ENCODE measurements around the gene CRNKL1.

DNA sequence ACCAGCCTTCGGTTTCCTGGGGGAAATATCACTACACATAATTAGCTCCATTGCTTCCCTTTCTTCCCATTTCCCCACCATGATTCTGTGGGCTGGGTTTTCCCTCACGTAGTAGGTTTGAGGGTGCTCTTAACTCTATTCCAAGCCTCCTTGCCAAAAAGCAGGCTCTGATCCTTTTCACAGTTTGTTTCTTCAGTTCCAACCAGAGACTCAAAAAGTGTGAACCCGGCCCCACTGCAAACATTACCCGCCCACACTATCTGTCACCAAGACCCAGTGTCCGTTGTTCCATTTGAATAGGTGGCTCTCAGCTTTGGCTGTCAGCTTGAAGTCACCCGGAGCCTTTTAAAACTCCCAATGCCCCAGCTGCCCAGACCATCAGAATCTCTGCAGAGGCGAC lies 46.9 kb downstream of the CRNKL1 start:
- no peak for TF ChIP-seq SRF (IDR thresholded peaks at IDR 0.05; ENCODE audit: low read depth)
- TF ChIP-seq RAD21 (IDR thresholded peaks at IDR 0.05; ENCODE audit: low read depth) = no peak
- TF ChIP-seq ZFX (IDR thresholded peaks at IDR 0.05) = no peak
- TF ChIP-seq, protein P1, sequence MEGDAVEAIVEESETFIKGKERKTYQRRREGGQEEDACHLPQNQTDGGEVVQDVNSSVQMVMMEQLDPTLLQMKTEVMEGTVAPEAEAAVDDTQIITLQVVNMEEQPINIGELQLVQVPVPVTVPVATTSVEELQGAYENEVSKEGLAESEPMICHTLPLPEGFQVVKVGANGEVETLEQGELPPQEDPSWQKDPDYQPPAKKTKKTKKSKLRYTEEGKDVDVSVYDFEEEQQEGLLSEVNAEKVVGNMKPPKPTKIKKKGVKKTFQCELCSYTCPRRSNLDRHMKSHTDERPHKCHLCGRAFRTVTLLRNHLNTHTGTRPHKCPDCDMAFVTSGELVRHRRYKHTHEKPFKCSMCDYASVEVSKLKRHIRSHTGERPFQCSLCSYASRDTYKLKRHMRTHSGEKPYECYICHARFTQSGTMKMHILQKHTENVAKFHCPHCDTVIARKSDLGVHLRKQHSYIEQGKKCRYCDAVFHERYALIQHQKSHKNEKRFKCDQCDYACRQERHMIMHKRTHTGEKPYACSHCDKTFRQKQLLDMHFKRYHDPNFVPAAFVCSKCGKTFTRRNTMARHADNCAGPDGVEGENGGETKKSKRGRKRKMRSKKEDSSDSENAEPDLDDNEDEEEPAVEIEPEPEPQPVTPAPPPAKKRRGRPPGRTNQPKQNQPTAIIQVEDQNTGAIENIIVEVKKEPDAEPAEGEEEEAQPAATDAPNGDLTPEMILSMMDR (IDR thresholded peaks at IDR 0.05 in 2 of 3, conservative IDR thresholded peaks at IDR 0.05 in 1 of 3; ENCODE audit: borderline replicate concordance in 1 of 3, insufficient read depth in 1 of 3, low read depth in 2 of 3, low read length in 2 of 3) = no peak
- TF ChIP-seq EZH2 (IDR thresholded peaks at IDR 0.05) = no peak
- TF ChIP-seq, protein P2, sequence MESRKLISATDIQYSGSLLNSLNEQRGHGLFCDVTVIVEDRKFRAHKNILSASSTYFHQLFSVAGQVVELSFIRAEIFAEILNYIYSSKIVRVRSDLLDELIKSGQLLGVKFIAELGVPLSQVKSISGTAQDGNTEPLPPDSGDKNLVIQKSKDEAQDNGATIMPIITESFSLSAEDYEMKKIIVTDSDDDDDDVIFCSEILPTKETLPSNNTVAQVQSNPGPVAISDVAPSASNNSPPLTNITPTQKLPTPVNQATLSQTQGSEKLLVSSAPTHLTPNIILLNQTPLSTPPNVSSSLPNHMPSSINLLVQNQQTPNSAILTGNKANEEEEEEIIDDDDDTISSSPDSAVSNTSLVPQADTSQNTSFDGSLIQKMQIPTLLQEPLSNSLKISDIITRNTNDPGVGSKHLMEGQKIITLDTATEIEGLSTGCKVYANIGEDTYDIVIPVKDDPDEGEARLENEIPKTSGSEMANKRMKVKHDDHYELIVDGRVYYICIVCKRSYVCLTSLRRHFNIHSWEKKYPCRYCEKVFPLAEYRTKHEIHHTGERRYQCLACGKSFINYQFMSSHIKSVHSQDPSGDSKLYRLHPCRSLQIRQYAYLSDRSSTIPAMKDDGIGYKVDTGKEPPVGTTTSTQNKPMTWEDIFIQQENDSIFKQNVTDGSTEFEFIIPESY (IDR thresholded peaks at IDR 0.05; ENCODE audit: extremely low read depth, insufficient replicate concordance, low read length) = no peak
- no peak for TF ChIP-seq EZH2phosphoT487 (IDR thresholded peaks at IDR 0.05; ENCODE audit: borderline replicate concordance)
- no peak for TF ChIP-seq ZNF274 (IDR thresholded peaks at IDR 0.05; ENCODE audit: low read depth, low read length)
- TF ChIP-seq, protein P3, sequence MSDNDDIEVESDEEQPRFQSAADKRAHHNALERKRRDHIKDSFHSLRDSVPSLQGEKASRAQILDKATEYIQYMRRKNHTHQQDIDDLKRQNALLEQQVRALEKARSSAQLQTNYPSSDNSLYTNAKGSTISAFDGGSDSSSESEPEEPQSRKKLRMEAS (IDR thresholded peaks at IDR 0.05) = no peak
- TF ChIP-seq FOSL1 (IDR thresholded peaks at IDR 0.05; ENCODE audit: low read depth) = no peak
